Measurements from ENCODE around the gene SGMS1.

DNA sequence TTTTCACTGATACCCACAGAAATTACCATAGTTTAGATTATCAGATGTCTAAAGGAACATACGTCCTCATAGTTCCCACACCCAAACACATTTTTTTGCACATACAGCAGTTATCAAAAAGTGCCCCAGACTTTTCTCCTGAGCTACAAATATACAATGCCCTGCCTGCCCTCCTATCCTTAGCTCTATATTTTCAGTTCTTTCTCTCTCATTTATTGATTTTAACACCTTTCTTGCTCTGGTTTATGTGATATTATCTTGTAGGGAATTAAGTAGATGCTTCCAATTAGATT is 25.1 kb upstream of the SGMS1 start:
- TF ChIP-seq, protein P1, sequence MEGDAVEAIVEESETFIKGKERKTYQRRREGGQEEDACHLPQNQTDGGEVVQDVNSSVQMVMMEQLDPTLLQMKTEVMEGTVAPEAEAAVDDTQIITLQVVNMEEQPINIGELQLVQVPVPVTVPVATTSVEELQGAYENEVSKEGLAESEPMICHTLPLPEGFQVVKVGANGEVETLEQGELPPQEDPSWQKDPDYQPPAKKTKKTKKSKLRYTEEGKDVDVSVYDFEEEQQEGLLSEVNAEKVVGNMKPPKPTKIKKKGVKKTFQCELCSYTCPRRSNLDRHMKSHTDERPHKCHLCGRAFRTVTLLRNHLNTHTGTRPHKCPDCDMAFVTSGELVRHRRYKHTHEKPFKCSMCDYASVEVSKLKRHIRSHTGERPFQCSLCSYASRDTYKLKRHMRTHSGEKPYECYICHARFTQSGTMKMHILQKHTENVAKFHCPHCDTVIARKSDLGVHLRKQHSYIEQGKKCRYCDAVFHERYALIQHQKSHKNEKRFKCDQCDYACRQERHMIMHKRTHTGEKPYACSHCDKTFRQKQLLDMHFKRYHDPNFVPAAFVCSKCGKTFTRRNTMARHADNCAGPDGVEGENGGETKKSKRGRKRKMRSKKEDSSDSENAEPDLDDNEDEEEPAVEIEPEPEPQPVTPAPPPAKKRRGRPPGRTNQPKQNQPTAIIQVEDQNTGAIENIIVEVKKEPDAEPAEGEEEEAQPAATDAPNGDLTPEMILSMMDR (IDR thresholded peaks at IDR 0.05), result no peak
- no peak for TF ChIP-seq POLR2A (IDR thresholded peaks at IDR 0.05)
